Calu3 (cell line): ENCODE results near the gene ZNF184. TPM values are rescaled to one million over a fixed set of nuclear protein-coding genes. Genes with fewer than 3 reads are reported as not detected.
A peak's percentile ranks its signal among the peaks of the same experiment; 100 is the strongest.

Experiments
- Bru-seq: library from RNA; stranded (reverse); fragments of 400-500 nt; gene quantifications from one replicate; lab custom pipeline; 2021; lab: Mats Ljungman, UMichigan
- BruChase-seq, 2 experiments: library from RNA; stranded (reverse); fragments of 400-500 nt; gene quantifications; one replicate each; lab custom pipeline; 2021; lab: Mats Ljungman, UMichigan
- BruUV-seq: library from RNA; stranded (reverse); fragments of 400-500 nt; replicated peaks from 2 replicates; lab custom pipeline; 2021; lab: Mats Ljungman, UMichigan
- CTCF ChIA-PET: fragments of 300-600 bp; sonication (Branson Sonifier 250); formaldehyde crosslinking; loops from one replicate; lab custom pipeline; 2022; ENCODE audit warnings: antibody characterized with exemption; lab: Charles Lee
- DNase-seq: peaks from one replicate; pipeline ENCODE4 v3.0.0; 2022
- H3K27ac Mint-ChIP-seq: one replicate; pipeline ENCODE4 v1.8.0; 2022; ENCODE audit warnings: mixed read lengths; ENCODE audit not compliant: unreplicated experiment
- H3K27me3 Mint-ChIP-seq: one replicate; pipeline ENCODE4 v1.8.0; 2022; ENCODE audit warnings: mixed read lengths; ENCODE audit not compliant: unreplicated experiment
- H3K36me3 Mint-ChIP-seq: one replicate; pipeline ENCODE4 v1.8.0; 2022; ENCODE audit warnings: mild to moderate bottlenecking, moderate library complexity, mixed read lengths; ENCODE audit not compliant: insufficient read depth, unreplicated experiment
- H3K4me1 Mint-ChIP-seq: one replicate; pipeline ENCODE4 v1.8.0; 2022; ENCODE audit warnings: mild to moderate bottlenecking, low read depth, mixed read lengths; ENCODE audit not compliant: unreplicated experiment
- H3K4me3 Mint-ChIP-seq: one replicate; pipeline ENCODE4 v1.8.0; 2022; ENCODE audit warnings: mild to moderate bottlenecking, low read depth, moderate library complexity, mixed read lengths; ENCODE audit not compliant: unreplicated experiment
- H3K9me3 Mint-ChIP-seq: one replicate; pipeline ENCODE4 v1.8.0; 2022; ENCODE audit warnings: low read depth, mixed read lengths; ENCODE audit not compliant: unreplicated experiment
- intact Hi-C: fragments of 100-400 bp; cut with micrococcal nuclease; formaldehyde crosslinking; loops from one replicate; pipeline ENCODE4 v1.10.0; 2022; ENCODE audit not compliant: unreplicated experiment
- long read RNA-seq: library from polyadenylated mRNA; stranded (forward); transcript quantifications from one replicate; pipeline ENCODE4 v2.0.0, GENCODE V29; 2022
- total RNA-seq: library from RNA; stranded (reverse); gene quantifications from 2 replicates; pipeline ENCODE4 v1.2.3, GENCODE V29; 2022
- TF ChIP-seq, protein P1 (sequence below): fragments of 200-600 bp; IDR thresholded peaks from one replicate; pipeline ENCODE4 v1.8.0; 2022; ENCODE audit warnings: antibody characterized with exemption; ENCODE audit not compliant: unreplicated experiment

The ZNF184 gene
- total RNA-seq (11.0 and 11.6 TPM in 2 replicates), Bru-seq, nascent RNA (percentile 80 among the genes with signal in this experiment), BruChase-seq, experiment 1, labeled RNA remaining after a 6-hour chase (percentile 62 among the genes with signal in this experiment), BruChase-seq, experiment 2, labeled RNA remaining after a 2-hour chase (percentile 69 among the genes with signal in this experiment)
- long read RNA-seq, transcript ZNF184-202 (6 exons, 2,899 nt): major isoform, 5 of 20 reads
- long read RNA-seq, partial matches to known transcripts: 6 of 20 reads
- long read RNA-seq, other reads (novel, unspliced or antisense): 8 of 20 reads

DNA sequence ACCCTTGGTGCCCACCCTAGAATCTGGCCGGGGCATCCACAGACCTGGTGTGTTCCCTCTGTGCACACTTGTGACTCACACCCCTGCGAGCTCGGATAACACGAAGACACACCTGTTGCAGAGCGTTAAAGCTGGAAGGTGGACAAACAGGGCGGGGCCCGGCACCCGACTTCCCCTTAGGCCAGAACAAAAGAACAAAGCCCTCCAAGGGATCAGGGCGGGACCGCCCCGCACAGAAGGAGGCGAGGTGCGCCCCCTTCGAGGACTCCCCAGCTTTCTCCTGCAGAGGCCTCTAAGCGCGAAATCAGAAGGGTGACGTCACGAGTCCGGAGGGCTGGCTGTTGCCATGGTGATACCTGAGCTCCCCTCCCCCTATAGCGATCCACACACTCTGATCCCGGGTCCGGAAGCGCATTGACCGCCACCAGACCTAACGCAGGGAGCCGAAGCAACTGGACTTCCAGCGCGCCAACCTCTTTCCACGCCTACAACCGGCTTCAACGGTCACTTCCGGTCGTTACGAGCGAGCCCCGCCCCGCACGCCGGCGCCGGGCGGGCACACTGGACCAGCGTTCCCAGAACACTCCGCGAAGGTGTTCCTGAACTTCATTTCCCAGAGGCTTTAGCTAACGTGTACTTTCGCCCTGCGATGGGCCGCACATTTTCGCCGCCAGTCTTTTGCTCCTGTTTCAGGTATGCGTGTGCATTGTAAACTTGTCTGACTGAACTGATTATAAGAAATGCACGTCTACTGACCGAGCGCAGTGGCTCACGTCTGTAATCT is at the start of gene ZNF184:
Gene ZNF184 (minus strand): TSS at position 489 of the 784 bp plus-strand sequence. CDS start 811 bp downstream, outside the sequence.
- peaks cover 3% of the 10 kb centered on the region for H3K9me3 Mint-ChIP-seq
- CTCF ChIA-PET: interaction anchor here (0.6 to 1.3 kb wide), 13 partner anchors 10 to 735 kb away, joined by 3 to 7 read pairs (median 4); partner anchors contain the start of gene POM121L2
- TSS peak; percentile 55 for BruUV-seq
- peaks cover 19% of the 10 kb centered on the region for H3K4me1 Mint-ChIP-seq
- peak within 1 kb of the TSS; percentile 97 for H3K27ac Mint-ChIP-seq
- intact Hi-C loops: loop anchor here (2.0 to 5.0 kb wide), 3 partner anchors 84 to 236 kb away; partner anchors contain the start of gene ZNF391
- H3K36me3 Mint-ChIP-seq: peaks cover 39% of the 10 kb centered on the region
- TF ChIP-seq, protein P1, sequence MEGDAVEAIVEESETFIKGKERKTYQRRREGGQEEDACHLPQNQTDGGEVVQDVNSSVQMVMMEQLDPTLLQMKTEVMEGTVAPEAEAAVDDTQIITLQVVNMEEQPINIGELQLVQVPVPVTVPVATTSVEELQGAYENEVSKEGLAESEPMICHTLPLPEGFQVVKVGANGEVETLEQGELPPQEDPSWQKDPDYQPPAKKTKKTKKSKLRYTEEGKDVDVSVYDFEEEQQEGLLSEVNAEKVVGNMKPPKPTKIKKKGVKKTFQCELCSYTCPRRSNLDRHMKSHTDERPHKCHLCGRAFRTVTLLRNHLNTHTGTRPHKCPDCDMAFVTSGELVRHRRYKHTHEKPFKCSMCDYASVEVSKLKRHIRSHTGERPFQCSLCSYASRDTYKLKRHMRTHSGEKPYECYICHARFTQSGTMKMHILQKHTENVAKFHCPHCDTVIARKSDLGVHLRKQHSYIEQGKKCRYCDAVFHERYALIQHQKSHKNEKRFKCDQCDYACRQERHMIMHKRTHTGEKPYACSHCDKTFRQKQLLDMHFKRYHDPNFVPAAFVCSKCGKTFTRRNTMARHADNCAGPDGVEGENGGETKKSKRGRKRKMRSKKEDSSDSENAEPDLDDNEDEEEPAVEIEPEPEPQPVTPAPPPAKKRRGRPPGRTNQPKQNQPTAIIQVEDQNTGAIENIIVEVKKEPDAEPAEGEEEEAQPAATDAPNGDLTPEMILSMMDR: no peak
- H3K4me3 Mint-ChIP-seq: peak within 1 kb of the TSS; percentile 88
- no peaks in the 10 kb centered on the region for H3K27me3 Mint-ChIP-seq
- peak; percentile 98 for DNase-seq

DNA sequence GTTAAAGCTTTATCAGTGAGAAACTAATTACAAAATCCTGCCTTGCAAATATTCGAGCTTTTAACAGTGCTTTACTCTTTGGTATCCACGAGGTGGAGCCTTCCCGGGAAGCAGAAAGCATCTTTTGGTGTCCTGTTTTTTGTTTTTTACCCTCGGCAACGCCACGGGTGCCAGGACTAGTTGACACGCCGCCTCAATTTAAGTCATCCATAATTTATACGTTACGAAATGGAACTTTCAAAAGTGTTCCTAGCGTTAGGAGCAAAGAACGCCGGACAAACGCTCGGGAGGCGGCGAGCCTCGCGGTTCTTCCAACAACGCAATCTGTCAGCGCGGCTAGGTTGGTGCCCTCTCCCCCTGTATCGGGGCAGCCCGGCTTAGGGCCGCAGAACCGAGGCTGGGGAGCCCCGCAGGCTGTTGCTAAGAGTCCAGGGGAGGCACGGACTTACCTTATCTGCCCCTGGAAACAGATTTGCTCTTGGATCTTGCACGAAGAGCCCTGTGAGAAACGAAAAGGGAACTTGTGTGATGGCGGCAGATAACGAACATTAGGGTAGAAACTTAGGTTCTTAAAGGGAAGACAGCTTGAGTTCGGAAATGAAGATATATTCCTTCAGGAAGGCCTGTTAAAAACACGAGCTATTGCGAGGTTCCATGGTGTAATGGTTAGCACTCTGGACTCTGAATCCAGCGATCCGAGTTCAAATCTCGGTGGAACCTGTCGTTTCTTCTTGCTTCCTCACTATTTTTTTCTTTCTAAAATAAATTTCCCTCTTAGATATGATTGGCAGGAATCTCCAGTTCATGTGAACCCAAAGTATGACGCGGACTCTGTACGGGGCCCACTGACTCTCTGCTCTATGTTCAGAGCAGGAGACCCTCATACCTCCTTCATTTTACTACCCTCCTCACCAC is 46.2 kb upstream of the ZNF184 start:
- TF ChIP-seq, protein P1: peak; percentile 60
- intact Hi-C loops: loop anchor here (1.0 to 10.0 kb wide), 8 partner anchors 14 to 376 kb away; a partner anchor contains a TSS
- BruUV-seq: no TSS peak
- Mint-ChIP-seq H3K4me3 (peak overlapping the region; percentile 94), H3K27me3 (no peaks in the 10 kb centered on the region), H3K27ac (peak overlapping the region; percentile 99), H3K9me3 (no peaks in the 10 kb centered on the region), H3K4me1 (peaks cover 9% of the 10 kb centered on the region), H3K36me3 (peaks cover 19% of the 10 kb centered on the region)
- CTCF ChIA-PET: interaction anchor here (0.6 to 2.4 kb wide), 22 partner anchors 13 to 375 kb away, joined by 3 to 34 read pairs (median 4); no protein-coding TSS in a partner anchor
- peak; percentile 72 for DNase-seq

- Mint-ChIP-seq H3K27ac (peak overlapping the region; percentile 99), H3K4me1 (peaks cover 9% of the 10 kb centered on the region), H3K27me3 (peaks cover 7% of the 10 kb centered on the region), H3K36me3 (peaks cover 19% of the 10 kb centered on the region), H3K4me3 (peak overlapping the region; percentile 94), H3K9me3 (no peaks in the 10 kb centered on the region)
- no TSS peak for BruUV-seq
- TF ChIP-seq, protein P1: no peak
- DNase-seq: peak; percentile 48
- intact Hi-C loops: loop anchor here (1.0 to 10.0 kb wide), 5 partner anchors 13 to 377 kb away; a partner anchor contains a TSS
- CTCF ChIA-PET: interaction anchor here (0.6 to 2.4 kb wide), 20 partner anchors 12 to 376 kb away, joined by 3 to 34 read pairs (median 4); no protein-coding TSS in a partner anchor
Observed at GRCh38 chr6:27517928-27518787, 45.3 kb upstream of the ZNF184 start.
